Hepatic stellate cell (primary cell): Measurements from ENCODE around the gene NMUR1.
A peak's percentile ranks its signal among the peaks of the same experiment; 100 is the strongest.
"Not testable (repeated sequence)": the region's sequence is repeated elsewhere in the genome, so short reads cannot be mapped to it uniquely, and the experiment has no call there.

Experiments used
- DNase-seq: peaks from one replicate; pipeline ENCODE4 v3.0.0; 2011; ENCODE audit warnings: low spot score

Gene NMUR1, protein sequence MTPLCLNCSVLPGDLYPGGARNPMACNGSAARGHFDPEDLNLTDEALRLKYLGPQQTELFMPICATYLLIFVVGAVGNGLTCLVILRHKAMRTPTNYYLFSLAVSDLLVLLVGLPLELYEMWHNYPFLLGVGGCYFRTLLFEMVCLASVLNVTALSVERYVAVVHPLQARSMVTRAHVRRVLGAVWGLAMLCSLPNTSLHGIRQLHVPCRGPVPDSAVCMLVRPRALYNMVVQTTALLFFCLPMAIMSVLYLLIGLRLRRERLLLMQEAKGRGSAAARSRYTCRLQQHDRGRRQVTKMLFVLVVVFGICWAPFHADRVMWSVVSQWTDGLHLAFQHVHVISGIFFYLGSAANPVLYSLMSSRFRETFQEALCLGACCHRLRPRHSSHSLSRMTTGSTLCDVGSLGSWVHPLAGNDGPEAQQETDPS

DNA sequence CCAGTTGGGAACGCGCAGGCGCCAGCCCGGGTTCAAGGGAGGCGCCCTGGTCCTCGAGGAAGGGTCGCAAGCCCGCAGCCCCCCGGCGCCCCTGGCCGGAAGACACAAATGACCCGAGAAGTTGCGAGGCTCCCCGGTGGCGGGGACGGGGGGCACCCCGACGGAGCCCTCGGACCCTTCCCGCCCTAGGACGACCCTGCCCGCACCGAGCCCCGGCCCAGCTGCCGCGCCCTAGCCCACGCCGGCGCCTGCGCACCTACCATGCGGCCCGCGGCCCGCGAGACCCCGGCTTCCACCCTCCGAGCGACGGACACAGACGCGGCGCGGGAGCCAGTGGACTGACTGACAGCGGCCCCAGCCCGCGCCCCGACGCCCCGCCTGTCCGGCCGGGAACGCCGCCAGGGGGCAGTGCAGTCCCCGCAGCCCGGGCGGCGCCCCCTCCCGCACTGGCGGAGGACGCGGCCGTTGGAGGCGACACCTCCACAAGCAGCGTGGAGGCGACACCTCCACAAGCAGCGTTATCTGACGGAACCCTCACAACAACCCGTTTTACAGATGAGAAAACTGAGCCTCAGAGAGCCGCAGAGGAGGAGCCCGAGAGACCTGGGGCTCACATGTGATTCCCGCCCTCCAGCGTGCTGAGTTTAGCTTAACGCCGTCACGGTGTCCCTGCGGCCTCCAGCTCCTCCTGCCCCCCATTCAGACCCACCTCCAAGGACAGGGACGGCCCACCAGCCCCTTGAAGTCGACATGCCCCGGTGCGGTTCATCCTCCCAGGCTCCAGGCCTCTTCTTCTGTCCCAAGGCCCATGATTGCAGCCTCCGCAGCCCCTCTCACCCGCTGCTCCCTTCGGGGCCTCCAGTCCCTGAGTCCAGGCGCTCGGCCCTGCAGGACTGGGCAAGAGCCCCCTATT is at the start of gene NMUR1:
Gene NMUR1, minus strand, starts transcription at position 347 of the 913 bp plus-strand sequence. Its CDS starts 84 bp downstream, at position 263.
- DNase-seq = peak; percentile 60

DNA sequence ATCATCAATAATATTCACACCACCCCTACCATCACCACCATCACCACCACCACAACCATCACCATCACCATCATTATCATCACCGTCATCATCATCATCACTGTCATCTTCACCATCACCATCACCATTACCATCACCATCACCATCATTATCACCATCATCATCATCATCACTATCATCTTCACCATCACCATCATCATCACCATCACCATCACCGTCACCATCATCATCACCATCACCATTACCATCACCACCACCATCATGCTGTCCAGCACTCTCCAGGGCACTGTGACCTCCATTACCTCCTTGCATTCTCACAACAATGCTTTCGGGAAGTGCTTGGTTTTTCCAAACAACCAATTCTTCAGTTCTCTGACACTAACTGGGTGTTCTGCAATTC is 49.3 kb upstream of the NMUR1 start:
- no peak for DNase-seq

DNA sequence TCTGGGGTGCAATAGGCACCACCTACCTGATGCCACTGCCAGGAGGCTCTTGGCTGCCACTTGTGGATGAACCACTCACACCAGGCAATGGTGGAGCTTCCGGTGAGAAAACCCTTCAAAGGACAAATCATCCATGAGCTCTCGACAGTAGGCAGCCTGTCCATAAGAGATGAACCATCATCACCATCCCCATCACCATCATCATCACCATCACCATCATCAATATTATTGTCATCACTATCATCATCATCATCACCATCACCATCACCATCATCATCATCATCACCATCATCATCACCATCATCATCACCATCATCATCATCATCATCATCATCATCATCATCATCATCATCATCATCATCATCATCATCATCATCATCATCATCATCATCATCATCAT is 48.4 kb upstream of the NMUR1 start:
- not testable (repeated sequence) for DNase-seq

DNA sequence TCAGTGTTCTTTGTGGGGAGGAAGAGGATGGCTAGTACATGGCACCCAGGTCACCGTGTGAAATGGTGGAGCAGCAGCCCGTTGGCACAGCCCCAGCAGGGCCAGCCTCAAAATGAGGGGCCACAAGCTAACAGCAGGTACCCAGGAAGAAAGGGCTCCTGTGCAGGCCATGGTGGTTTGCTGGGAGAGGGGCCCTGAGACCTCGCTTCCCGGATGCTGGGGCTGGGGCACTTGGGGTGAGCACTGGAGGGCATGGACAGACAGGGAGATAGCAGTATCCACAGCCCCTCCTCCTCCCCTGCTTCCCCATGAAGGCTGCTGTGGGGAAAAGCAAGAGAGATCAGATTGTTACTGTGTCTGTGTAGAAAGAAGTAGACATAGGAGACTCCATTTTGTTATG is 46.2 kb upstream of the NMUR1 start:
- no peak for DNase-seq

DNA sequence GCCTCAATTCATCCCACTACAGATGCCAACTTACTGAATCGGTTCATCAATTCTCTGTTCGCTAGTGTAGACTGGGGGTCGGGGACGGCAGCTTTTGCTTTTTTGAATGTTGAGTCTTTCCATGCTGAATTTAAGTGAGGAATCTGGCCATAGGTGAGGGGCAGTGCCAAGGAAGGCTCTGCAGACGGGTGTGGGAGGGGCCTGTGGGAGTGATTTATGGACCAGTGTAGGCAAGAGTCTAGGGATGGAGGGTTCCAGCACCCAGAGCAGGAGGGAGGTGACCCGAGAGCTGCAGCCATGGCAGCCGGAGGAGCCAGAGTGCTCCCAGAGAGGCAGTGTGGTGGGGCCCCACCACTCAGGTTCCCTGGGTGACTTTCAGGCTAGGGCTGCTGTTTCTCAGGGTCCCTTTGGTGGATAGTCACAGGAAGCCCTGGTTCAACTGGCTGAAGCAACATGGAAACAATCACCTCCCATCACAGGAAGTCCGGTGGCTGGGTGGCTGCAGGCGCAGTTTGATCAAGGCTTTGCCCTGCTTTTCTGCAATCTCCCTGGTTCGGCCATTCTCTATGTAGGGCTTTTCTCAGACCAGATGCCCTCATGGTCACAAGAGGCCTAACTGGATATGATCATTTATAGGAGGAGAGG is 45.5 kb upstream of the NMUR1 start:
- DNase-seq = no peak

DNA sequence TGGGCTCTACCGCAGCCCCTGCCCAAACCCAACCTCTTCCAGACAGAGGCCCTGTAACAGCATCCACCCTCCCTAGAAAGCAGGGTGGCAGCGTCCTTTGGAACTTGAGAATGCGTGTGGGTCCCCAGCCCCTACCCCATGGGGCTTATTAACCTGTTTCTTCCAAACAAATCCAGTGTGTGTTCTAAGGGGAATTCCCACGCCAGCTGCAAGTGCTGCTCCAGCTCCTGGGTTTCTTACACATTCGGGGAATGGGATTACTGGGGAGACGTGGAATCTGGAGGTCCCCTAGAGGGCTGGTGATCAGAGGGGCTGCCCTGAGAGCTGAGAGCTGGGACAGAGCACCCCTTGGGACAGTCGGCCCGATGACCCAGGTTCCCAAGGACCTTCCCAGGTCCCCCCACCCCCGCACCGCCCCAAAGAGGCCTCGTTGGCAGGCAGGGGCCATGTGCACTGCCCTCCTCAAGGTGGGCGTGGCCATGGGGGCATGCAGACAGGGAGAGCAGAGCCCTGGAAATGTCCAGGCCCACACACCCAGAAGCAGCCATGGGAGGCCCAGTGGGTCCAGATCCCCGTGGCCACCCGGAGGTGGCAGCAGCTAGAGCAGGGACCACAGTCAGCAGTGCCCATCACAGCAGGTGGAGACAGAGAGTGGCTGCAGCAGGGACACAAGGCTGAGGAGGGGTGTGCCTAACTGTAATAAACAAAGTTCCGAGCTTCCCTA is 43.6 kb upstream of the NMUR1 start:
- no peak for DNase-seq

DNA sequence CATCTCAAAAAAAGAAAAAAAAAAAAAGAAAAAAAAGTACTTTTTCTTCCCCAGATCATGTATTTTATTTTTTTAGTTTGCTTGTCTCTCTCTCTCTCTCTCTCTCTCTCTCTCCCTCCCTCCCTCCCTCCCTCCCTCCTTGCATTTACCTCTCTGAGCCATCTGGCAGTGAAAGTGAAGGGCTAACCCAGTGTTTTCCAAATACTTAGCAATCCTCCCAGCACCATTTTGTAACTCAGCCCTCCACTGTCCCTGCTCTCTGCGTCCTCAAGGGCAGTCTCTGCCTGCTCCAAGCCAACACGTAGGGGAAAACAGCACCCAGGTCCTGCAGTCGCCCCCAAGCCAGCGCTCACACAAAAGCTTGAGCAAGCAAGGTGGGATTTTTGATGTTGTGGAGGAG is 42.9 kb upstream of the NMUR1 start:
- no peak for DNase-seq

DNA sequence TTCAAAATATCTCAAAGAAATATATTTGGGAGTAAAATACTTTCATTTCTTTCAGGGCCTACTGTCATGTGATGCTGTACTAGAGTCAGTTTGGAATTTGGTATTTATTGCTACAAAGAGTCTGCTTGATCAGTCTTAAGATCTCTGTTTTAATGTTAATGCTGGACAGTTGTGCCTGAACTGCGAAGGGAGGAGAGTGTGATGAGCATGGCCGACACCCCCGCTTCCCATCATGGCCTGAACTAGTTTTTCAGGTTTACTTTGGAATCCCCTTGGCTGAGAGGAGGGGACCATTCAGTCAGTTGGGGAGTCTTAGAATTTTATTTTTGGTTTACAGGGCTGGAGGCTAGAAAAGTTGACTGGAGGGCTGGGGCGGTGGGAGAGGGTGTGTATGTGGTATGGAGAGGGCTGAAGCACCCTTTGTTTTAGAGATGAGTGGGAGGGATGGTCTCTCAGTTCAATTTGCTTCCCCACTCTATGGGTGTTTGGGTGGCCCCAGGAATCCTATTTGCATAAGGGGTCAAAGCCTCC is 41.5 kb upstream of the NMUR1 start:
- no peak for DNase-seq

DNA sequence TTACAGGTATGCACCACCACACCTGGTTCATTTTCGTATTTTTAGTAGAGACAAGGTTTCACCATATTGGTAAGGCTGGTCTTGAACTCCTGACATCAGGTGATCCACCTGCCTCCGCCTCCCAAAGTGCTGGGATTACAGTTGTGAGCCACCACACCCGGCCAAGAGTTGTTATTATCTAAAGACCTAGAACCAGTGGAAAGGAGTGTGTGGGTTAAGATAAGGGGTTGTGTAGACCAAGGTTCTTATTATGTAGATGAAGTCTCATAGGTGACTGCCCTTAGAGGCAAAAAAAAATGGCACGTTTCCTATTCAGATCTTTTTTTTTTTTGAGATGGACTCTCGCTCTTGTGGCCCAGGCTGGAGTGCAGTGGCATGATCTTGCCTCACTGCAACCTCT is 40.7 kb upstream of the NMUR1 start:
- not testable (repeated sequence) for DNase-seq

DNA sequence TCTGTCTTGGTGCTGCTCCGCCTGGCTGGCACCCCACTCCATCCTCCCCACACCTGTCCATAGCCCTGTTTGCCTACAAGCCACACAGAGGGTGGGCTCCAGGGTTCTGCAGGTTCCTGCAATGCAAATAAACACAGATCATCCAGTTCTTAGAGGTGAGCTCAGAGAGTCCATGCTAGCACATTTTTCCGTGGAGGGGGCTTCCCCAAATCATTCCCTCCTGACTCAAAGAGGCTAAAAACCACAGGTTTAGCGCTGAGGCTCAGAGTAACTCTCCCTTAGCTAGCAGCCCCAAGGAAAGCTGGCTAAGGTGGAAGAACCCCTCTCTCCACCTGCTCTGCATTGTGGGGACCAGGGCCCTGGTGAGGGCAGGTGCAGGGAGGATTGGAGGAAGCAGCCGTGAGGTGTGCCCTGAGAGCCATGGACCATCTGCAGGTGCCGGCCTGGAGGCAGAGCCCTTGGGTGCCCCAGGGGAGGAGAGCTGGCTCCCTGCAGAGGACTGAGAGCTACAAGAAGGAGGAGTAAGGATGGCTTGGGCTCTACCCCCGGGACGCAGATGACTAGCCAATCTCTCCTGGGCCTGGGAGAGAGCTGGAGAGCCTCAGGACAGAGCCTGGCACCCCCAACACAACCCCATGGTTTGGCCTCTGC is 38.7 kb upstream of the NMUR1 start:
- DNase-seq = no peak

DNA sequence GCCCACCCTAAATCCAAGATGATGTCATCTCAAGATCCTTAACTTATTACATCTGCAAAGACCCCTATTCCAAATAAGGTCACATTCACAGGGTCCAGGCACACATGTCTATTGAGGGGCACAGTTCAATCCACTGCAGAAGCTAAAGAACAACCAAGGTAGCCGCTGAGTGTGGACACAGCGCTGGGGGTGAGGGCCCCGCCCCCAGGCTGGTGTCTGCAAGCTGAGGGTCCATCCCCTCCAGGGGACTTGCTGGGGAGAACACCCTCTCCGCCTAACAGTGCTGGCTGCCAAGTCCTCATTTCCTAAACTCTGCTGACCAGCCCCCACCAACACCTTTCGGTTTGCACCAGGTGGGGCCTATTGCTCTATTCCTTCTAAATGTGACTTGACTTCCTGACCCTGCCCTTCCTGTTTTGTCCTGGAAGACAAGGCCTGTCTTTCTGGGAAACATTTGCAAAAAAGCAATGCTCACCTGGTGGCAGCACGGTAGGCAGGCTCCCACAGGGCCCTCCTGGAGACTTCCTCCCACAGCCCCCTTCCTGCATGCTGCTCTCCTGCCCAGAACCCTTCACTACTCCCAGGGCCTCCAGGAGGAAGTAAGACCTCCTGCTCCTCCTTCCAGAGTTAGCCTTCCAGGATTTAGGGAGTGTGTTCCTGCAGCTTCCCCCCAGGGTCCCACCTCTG is 38.0 kb upstream of the NMUR1 start:
- DNase-seq = no peak

DNA sequence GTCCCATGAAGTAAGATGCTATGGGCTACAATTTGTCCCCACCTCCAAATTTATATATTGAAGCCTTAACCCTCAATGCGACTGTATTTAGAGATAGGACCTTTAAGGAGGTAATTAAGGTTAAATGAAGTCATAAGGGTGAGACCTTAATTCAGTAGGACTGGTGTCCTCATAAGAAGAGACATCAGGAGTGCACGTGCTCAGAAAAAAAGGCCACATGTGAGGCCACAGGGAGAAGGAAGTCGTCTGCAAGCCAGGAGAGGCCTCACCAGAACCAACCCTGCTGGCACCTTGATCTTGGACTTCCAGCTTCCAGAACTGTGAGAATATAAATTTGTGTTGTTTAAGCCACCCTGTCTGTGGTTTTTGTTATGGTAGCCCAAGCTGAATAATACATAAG is 36.9 kb upstream of the NMUR1 start:
- no peak for DNase-seq

DNA sequence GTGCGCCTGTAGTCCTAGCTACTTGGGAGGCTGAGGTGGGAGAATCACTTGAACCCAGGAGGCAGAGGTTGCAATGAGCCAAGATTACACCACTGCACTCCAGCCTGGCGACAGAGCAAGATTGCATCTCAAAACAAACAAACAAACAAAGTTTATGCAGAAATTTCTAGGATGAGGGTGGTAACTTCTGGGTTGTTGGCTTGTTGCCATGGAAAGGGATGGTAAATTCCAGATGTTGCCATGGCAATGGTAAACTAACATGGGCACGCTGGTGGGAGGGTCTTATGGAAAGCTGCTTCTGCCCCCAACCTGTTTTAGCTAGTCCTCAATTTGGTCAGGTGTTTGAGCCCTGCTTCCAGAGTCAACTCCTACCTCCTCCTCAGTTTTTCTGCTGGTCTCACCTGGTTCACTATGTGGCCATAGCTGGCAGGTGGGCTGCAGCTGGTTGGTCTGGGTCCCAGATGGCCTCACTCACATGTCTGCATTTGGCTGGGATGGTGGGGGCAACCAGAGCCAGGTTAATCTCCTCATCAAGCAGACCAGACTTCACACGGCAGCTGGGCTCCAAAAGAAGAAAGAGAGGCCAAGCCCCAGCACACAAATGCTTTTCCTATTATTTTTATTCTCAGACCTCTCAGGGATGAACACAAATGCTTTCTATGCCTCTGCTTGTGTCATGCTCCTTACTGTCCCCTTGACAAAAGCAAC is 35.8 kb upstream of the NMUR1 start:
- no peak for DNase-seq

DNA sequence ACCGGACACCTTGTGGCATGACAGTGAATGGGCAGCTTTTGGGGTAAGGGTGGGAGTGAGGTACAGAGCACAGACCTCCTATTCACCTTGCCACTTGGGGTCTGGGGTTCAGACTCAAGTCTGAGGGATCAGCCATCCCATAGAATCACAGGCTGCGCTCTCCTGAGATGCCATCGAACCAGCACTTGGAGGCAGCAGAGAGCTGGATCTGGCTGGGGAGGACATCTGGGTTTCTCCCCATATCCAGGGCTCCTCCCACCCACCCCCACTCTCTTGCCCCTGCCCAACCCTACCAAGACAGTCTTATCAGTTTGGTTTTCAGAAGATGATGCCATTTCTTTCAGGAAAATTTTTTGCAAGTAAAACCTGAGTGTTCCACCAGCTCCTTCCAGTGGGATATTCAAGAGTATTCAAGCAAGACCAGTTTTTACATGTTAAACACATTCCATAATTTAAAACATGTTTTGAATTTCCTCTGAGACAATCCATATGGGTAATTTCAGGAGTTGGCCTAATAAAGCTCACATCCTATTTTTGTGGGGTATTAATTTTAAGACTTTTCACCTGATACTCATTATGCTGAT is 33.2 kb upstream of the NMUR1 start:
- peak; percentile 79 for DNase-seq

DNA sequence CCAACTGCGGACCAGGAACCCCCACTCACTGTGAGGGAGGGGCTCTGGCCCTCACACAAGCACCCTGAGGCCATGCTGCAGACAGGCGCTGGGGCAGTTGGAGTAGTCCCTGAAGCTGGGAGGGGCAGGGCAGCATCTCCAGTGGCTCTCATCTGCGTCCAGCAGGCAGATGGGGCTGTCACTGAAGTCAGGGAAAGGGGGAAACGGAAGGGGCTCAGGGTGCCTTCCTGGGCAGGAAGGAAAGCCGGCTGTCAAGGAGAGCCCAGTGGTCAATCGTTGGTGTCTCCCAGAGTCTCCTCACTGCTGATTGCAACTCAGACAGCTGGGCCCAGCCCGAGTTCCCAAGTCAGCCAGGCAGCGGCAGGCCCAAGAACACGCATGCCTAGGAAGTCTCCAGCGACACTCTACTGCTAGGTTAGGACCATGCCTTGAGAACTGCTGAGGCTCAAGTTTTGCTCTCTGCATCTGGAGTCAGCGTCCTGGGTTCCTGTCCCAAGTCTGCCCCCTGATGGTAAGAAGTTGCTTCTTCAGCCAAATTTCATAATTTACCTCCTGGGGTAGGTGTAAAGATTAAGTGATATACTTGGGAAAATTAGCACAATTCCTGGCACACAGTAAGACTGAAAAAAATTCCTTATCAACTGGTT is 27.4 kb upstream of the NMUR1 start:
- DNase-seq = peak; percentile 94

DNA sequence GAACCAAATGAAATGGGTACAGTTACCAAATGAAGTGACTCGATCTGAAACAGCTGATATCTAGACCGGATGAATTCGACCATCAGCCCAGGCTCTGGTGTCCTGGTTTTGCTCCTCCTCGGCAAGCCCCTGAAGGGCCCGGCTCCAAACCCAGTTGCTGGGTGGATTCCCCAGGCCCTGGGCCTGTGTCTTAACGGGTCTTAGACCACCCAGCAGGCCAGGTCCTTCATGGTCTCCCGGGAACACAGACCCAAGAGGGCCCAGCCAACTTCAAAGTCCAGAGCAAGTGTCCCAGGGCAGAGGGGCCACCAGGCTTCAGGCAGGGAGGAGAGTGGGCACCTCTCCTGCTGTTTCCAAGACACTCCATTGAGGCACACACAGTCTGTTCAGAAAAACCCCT is 26.7 kb upstream of the NMUR1 start:
- DNase-seq = no peak

DNA sequence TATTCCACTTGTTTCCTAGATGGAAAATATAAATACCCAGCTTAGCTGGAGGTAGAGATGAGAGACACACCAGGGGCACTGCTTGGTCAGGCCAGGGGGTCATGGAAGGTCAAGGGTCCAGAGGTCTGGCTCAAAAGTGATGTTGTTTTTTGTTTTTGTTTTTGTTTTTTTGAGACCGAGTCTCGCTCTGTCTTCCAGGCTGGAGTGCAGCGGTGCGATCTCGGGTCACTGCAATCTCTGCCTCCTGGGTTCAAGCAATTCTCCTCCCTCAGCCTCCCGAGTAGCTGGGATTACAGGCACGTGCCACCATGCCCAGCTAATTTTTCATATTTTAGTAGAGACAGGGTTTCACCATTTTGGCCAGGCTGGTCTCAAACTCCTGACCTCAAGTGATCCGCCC is 26.3 kb upstream of the NMUR1 start:
- not testable (repeated sequence) for DNase-seq

DNA sequence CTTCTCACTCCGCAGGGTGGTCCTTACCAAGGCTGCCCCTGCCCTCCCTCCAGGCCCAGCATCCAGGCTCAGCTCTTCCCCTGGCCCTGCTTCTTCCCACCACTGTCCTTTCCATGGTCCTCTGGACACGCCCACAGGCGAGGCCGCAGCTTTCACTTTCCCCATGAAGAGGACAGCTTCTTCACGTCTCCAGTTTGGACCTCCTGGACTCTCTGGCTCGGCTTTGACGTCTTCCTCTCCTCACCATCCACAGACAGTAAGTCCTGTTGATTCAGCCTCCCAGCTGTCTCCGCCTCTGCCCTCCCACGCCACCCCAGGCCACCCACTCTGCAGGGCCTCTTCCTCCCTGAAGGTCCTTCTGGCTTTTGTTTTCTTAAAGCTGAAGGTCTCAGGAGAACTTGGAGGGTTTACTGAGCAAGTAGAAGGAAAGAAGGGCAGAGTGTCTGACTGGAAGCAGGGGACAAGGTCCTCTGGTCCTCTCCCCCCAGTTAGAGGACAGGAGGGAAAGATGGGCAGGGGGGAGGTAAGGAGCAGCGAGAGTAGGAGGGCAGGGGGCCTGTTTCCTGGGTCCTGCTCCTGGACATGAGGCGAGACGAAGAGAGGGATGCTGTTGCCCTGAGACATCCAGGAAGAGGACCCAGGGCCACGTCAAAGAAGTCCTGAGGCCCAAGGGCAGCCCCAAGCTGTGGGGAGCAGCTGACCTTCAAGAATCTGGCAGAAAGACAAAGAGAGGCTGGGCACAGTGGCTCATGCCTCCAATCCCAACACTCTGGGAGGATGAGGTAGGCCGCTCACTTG is 24.7 kb upstream of the NMUR1 start:
- peak; percentile 65 for DNase-seq
